Endothelial cell of umbilical vein (primary cell): Measurements from ENCODE around the gene LEUTX. TPM values are rescaled to one million over a fixed set of nuclear protein-coding genes. Genes with fewer than 3 reads are reported as not detected.

Experiments
- BruUV-seq: library from RNA; stranded (reverse); fragments of 400-500 nt; replicated peaks from 2 replicates; lab custom pipeline; 2021; lab: Mats Ljungman, UMichigan
- CTCF ChIA-PET: fragments of 300-600, 350-600 bp; sonication (Branson Sonifier 250); formaldehyde crosslinking; loops from one replicate; lab custom pipeline; 2021; ENCODE audit warnings: antibody characterized with exemption, inconsistent platforms; lab: Charles Lee
- POLR2A ChIA-PET: fragments of 300-600, 350-600 bp; sonication (Branson Sonifier 250); formaldehyde crosslinking; loops from one replicate; lab custom pipeline; 2021; ENCODE audit warnings: antibody characterized with exemption, inconsistent platforms; lab: Charles Lee
- DNase-seq: peaks from one replicate; pipeline ENCODE4 v3.0.0-alpha.2; 2011; ENCODE audit warnings: low read depth, low spot score
- FAIRE-seq: peaks from 2 replicates; lab custom pipeline; 2011; peaks lifted over from hg19 to GRCh38; lab: Jason Lieb, UNC
- H2AFZ ChIP-seq: 2 replicates; pipeline ENCODE4 v1.6.0; 2012; ENCODE audit warnings: low read depth, low read length, control low read depth, inconsistent platforms
- H3K27ac ChIP-seq: 2 replicates; pipeline ENCODE4 v1.5.1; 2011; ENCODE audit warnings: low read depth, mild to moderate bottlenecking, control low read depth, low read length, moderate library complexity; ENCODE audit not compliant: insufficient read depth
- H3K27me3 ChIP-seq, 2 experiments: 2 replicates each; pipeline versions ENCODE4 v1.6.0 to v1.6.1; 2011; ENCODE audit warnings: low read length in 2 of 2, mixed read lengths in 1 of 2; ENCODE audit not compliant: control insufficient read depth in 2 of 2, insufficient read depth in 2 of 2
- H3K36me3 ChIP-seq, 2 experiments: 2 replicates in 1 of 2; 3 replicates in 1 of 2; pipeline ENCODE4 v1.5.1; 2011; ENCODE audit warnings: low read length in 2 of 2, mild to moderate bottlenecking in 1 of 2, moderate library complexity in 1 of 2; ENCODE audit not compliant: control insufficient read depth in 2 of 2, insufficient read depth in 2 of 2; ENCODE audit errors: extremely low read depth in 1 of 2
- H3K4me1 ChIP-seq: 3 replicates; pipeline ENCODE4 v1.5.1; 2011; ENCODE audit warnings: mild to moderate bottlenecking, low read length; ENCODE audit not compliant: control insufficient read depth, insufficient read depth; ENCODE audit errors: extremely low read depth
- H3K4me2 ChIP-seq: 2 replicates; pipeline ENCODE4 v1.6.1; 2011; ENCODE audit warnings: low read length, control low read depth, mixed read lengths; ENCODE audit not compliant: insufficient read depth
- H3K4me3 ChIP-seq, 3 experiments: fragments of 200-600 bp in 1 of 3; sonication (generic), shearing (Covaris generic) in 1 of 3; replicated peaks in 1 of 3; 2 replicates each; pipeline ENCODE4 v1.5.1; 2011 to 2016; ENCODE audit warnings: control low read depth in 3 of 3, low read length in 3 of 3, mild to moderate bottlenecking in 2 of 3, inconsistent platforms in 1 of 3, low read depth in 1 of 3, moderate library complexity in 1 of 3; ENCODE audit not compliant: insufficient read depth in 1 of 3
- H3K79me2 ChIP-seq: 2 replicates; pipeline ENCODE4 v1.6.0; 2012; ENCODE audit warnings: low read length, inconsistent platforms; ENCODE audit not compliant: control insufficient read depth, insufficient read depth
- H3K9ac ChIP-seq: replicated peaks from 2 replicates; pipeline ENCODE3; 2011; ENCODE audit warnings: low read length, control low read depth; ENCODE audit not compliant: insufficient read depth; ENCODE audit errors: extremely low read depth
- H3K9me1 ChIP-seq: replicated peaks from 3 replicates; pipeline ENCODE4 v1.6.0; 2011; ENCODE audit warnings: mild to moderate bottlenecking, low read length; ENCODE audit not compliant: control insufficient read depth, insufficient read depth; ENCODE audit errors: extremely low read depth
- H3K9me3 ChIP-seq: replicated peaks from 2 replicates; pipeline ENCODE4 v1.5.1; 2012; ENCODE audit warnings: low read length, inconsistent platforms; ENCODE audit not compliant: control insufficient read depth, insufficient read depth
- H4K20me1 ChIP-seq: replicated peaks from 2 replicates; pipeline ENCODE3; 2011; ENCODE audit warnings: mild to moderate bottlenecking, low read length; ENCODE audit not compliant: control insufficient read depth, insufficient read depth; ENCODE audit errors: extremely low read depth
- CTCF ChIP-seq, 2 donors: IDR thresholded peaks; 1 replicate in 1 of 2; 2 replicates in 1 of 2; pipeline ENCODE4 v1.5.1; 2011; ENCODE audit warnings: low read length in 2 of 2, mild to moderate bottlenecking in 2 of 2, moderate library complexity in 2 of 2, control low read depth in 1 of 2, inconsistent platforms in 1 of 2, low read depth in 1 of 2; ENCODE audit not compliant: insufficient read depth in 1 of 2; ENCODE audit errors: extremely low read depth in 1 of 2
- EZH2 ChIP-seq: IDR thresholded peaks from 2 replicates; pipeline ENCODE4 v1.6.1; 2012; ENCODE audit warnings: borderline replicate concordance, low read depth, mild to moderate bottlenecking, moderate library complexity, low read length, inconsistent platforms; ENCODE audit not compliant: severe bottlenecking
- FOS ChIP-seq: IDR thresholded peaks from 2 replicates; pipeline ENCODE4 v1.6.1; 2011; ENCODE audit warnings: mild to moderate bottlenecking, low read length, moderate library complexity, borderline replicate concordance; ENCODE audit not compliant: insufficient read depth
- GATA2 ChIP-seq: IDR thresholded peaks from 2 replicates; pipeline ENCODE4 v1.7.0; 2011; ENCODE audit warnings: low read depth, mild to moderate bottlenecking, moderate library complexity, mixed read lengths, low read length; ENCODE audit not compliant: insufficient read length, insufficient read depth
- JUN ChIP-seq: IDR thresholded peaks from 2 replicates; pipeline ENCODE4 v1.6.1; 2011; ENCODE audit warnings: borderline replicate concordance, low read depth; ENCODE audit not compliant: insufficient read length, insufficient read depth
- MAX ChIP-seq: IDR thresholded peaks from 2 replicates; pipeline ENCODE4 v1.6.1; 2011; ENCODE audit not compliant: insufficient read depth, insufficient read length
- MYC ChIP-seq: IDR thresholded peaks from one replicate; pipeline ENCODE4 v1.6.1; 2011; ENCODE audit warnings: mild to moderate bottlenecking, low read depth, low read length
- POLR2A ChIP-seq: IDR thresholded peaks from 2 replicates; pipeline ENCODE4 v1.6.1; 2012; ENCODE audit warnings: low read depth, mild to moderate bottlenecking, control low read depth, low read length
- POLR2AphosphoS5 ChIP-seq: IDR thresholded peaks from 2 replicates; pipeline ENCODE4 v1.6.1; 2012; ENCODE audit warnings: low read depth, mild to moderate bottlenecking, control low read depth, low read length, moderate library complexity; ENCODE audit not compliant: insufficient read depth
- dilution Hi-C: fragments of 300-500 bp; cut with MboI; formaldehyde crosslinking; loops from one replicate; pipeline ENCODE4 v1.15.0; 2019; ENCODE audit warnings: low sequenced_read_pairs; ENCODE audit not compliant: extremely low pct_ligation_motif_present
- intact Hi-C: fragments of 100-400 bp; cut with micrococcal nuclease; formaldehyde crosslinking; loops from one replicate; pipeline ENCODE4 v1.10.0; 2022
- polyA plus RNA-seq, 4 experiments: library from polyadenylated mRNA; depleted of rRNA in 3 of 4; stranded (reverse) in 3 of 4; unstranded in 1 of 4; fragments of >200 nt; gene quantifications; 2 replicates each; pipeline versions ENCODE4 v1.2.1 to v1.2.3, GENCODE V29; 2011 to 2012; ENCODE audit warnings: missing spikeins in 1 of 4
- total RNA-seq: library from RNA; stranded (reverse); gene quantifications from 2 replicates; pipeline ENCODE4 v1.2.3, GENCODE V29; 2021

Gene LEUTX
- total and polyA plus RNA-seq, 2 donors (not counting 3 experiments of a cell fraction or from before 2014, with no cell fraction given) = not detected

DNA sequence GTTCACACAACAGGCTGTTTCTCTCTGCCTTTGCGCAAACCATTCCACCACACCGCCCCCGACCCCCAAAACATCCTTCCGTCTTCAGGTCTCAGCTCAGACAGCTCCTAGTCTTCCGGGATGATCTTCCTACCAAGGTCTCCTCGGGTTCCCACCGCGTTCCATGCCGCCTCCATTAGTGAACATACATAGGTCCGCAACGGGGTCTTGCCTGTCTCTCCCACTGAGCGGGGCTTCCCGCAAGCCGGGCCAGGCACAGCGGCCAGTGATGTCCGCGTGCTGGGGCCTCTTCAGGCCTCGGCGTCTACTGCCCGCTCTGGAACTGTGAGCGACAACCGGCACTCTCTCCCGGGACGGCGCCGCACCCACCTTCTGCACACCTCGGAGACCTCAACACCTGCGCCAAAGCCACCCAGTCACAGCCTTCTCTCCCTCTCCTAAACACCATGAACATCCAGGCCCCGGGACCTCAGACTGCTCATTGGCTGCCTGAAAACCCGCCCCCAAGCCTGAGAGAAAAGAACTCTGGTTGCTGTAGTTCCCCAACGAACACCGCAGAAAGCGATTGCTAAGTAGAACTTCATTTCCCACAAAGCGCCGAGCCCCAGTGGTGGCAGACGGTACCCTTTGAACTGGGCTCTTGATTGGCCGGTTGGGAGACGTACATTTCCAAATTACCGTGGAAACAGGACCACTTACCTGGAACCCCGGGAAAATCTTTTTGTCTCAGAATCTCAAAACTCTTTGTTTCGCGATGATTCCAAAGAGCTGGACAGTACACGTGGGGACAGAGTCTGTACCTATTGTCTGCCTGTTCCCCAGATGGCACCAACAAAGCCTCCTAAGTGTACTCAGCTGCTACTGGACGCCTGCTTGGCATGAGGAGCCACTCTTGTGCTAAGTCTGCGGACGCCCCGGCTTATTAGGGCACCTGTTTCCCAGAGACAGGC is 45.8 kb downstream of the LEUTX start:
- intact Hi-C loops = loop anchor here (1.0 kb wide), 3 partner anchors 9 to 31 kb away; partner anchors contain the start of gene FBL
- H3K9me3 ChIP-seq = no peaks in the 10 kb centered on the region
- peak; percentile 99 for FAIRE-seq

DNA sequence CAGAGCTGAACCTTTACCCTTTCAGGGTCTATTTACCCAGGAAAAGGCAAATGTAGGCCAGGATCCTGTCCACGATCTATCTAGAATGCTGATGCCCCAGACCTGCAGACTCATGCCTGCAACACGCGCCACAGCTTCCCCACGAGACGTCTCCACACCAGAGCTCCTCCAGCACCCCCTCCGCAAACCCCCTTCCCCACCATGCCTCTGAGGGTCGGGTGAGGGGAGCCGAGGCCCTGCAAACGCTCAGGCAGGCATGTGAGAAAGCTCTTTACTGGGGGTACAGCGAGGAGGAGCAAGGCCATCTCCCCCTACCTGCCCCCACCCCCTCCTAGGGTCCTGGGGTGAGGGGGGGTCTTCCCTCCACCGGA is 46.4 kb downstream of the LEUTX start:
- BruUV-seq = no TSS peak
- Histone ChIP-seq H3K36me3 (peaks cover 4 to 27% of the 10 kb centered on the region in 2 experiments), H3K4me2 (peak overlapping the region; percentile 23), H3K9ac (no peak overlapping the region), H2AFZ (peak overlapping the region; percentile 54), H3K4me3 (no peak overlapping the region), H3K9me1 (no peaks in the 10 kb centered on the region), H3K79me2 (no peaks in the 10 kb centered on the region), H3K27ac (no peak overlapping the region), H3K27me3 (no peaks in the 10 kb centered on the region), H4K20me1 (no peaks in the 10 kb centered on the region), H3K4me1 (peaks cover 11% of the 10 kb centered on the region), H3K9me3 (no peaks in the 10 kb centered on the region)
- POLR2A ChIA-PET = interaction anchor here (1.4 kb wide), 1 partner anchor 9 kb away, joined by 6 read pairs; the partner anchor contains the start of gene DYRK1B
- TF ChIP-seq GATA2 (no peak), JUN (no peak), EZH2 (no peak), POLR2A (no peak), CTCF (IDR thresholded peaks at IDR 0.05; ENCODE audit: extremely low read depth in 1 of 2, insufficient read depth in 1 of 2, low read depth in 1 of 2, low read length in 2 of 2) (no peak), POLR2AphosphoS5 (no peak), MYC (no peak), FOS (no peak), MAX (no peak)
- no peak for DNase-seq
- FAIRE-seq = no peak
- dilution Hi-C loops (no loop called here), intact Hi-C loops (no loop called here)
- CTCF ChIA-PET = interaction anchor here (1.0 kb wide), 1 partner anchor 9 kb away, joined by 3 read pairs; the partner anchor contains the start of gene DYRK1B

More for the DNA sequence above, 45.8 kb downstream of the LEUTX start:
- Histone ChIP-seq H3K36me3 (peaks cover 3 to 21% of the 10 kb centered on the region in 2 experiments), H4K20me1 (no peaks in the 10 kb centered on the region), H2AFZ (peak overlapping the region; percentile 77), H3K79me2 (no peaks in the 10 kb centered on the region), H3K27ac (no peak overlapping the region), H3K9me1 (no peaks in the 10 kb centered on the region), H3K27me3 (no peaks in the 10 kb centered on the region), H3K4me3 (peak overlapping the region; percentile 27 to 75 (median 72)), H3K4me1 (peaks cover 11% of the 10 kb centered on the region), H3K9ac (peak overlapping the region; percentile 54), H3K4me2 (peak overlapping the region; percentile 85)
- dilution Hi-C loops = no loop called here
- BruUV-seq = no TSS peak
- DNase-seq = peak; percentile 94
- ChIA-PET CTCF (interaction anchor here (1.0 kb wide), 1 partner anchor 10 kb away, joined by 3 read pairs; the partner anchor contains the start of gene DYRK1B), POLR2A (interaction anchor here (1.4 kb wide), 1 partner anchor 9 kb away, joined by 6 read pairs; the partner anchor contains the start of gene DYRK1B)
- TF ChIP-seq POLR2A = peak; percentile 67
- peak; percentile 75 for TF ChIP-seq POLR2AphosphoS5
- no peak for TF ChIP-seq MYC
